A549 (cell line): ENCODE measurements around the gene TPM1. TPM values are rescaled to one million over a fixed set of nuclear protein-coding genes. Genes with fewer than 3 reads are reported as not detected.
A peak's percentile ranks its signal among the peaks of the same experiment; 100 is the strongest.

Experiments
- ATAC-seq, 2 experiments: fragments of 200-7000 bp in 1 of 2; fragments of >200 bp in 1 of 2; cut with Nextera tagmentation in 1 of 2; cut with Tn5 transposase in 1 of 2; 3 replicates each; pipeline versions ENCODE4 v1.8.0 to v1.9.1; 2018 to 2020; ENCODE audit warnings: mild to moderate bottlenecking in 1 of 2, moderate library complexity in 1 of 2
- CTCF ChIA-PET: fragments of 300-600 bp; sonication (Branson Sonifier 250); formaldehyde crosslinking; extraction: SDS; loops from one replicate; lab custom pipeline; 2021; ENCODE audit warnings: antibody characterized with exemption, inconsistent platforms; lab: Yijun Ruan, JAX
- POLR2A ChIA-PET: fragments of 350-600 bp; formaldehyde crosslinking; extraction: SDS; loops from one replicate; lab custom pipeline; 2021; ENCODE audit warnings: antibody characterized with exemption, inconsistent platforms; lab: Yijun Ruan, JAX
- DNase-seq, 2 experiments: peaks; one replicate each; pipeline versions ENCODE4 v3.0.0 to v3.0.0-alpha.2; 2011 to 2016; ENCODE audit warnings: low read depth in 1 of 2, low spot score in 1 of 2
- FAIRE-seq: peaks from 2 replicates; lab custom pipeline; 2011; peaks lifted over from hg19 to GRCh38; lab: Jason Lieb, UNC
- H3K27ac ChIP-seq, 2 experiments: fragments of >200 bp; sonication (Bioruptor Twin); formaldehyde crosslinking; 3 replicates each; pipeline ENCODE4 v1.5.1; 2016 to 2017
- H3K4me1 ChIP-seq: fragments of >200 bp; sonication (Bioruptor Twin); formaldehyde crosslinking; 3 replicates; pipeline ENCODE4 v1.6.1; 2016
- H3K4me2 ChIP-seq: fragments of >200 bp; sonication (Bioruptor Twin); formaldehyde crosslinking; 3 replicates; pipeline ENCODE4 v1.6.1; 2016
- H3K4me3 ChIP-seq: fragments of >200 bp; sonication (Bioruptor Twin); formaldehyde crosslinking; 3 replicates; pipeline ENCODE4 v1.5.1; 2016
- H3K9me3 ChIP-seq: fragments of >200 bp; sonication (Bioruptor Twin); formaldehyde crosslinking; 3 replicates; pipeline ENCODE4 v1.6.1; 2016
- ATOH8 ChIP-seq: fragments of 250-450 bp; sonication (Bioruptor Pico); IDR thresholded peaks from 2 replicates; pipeline ENCODE4 v1.5.0; 2020; ENCODE audit warnings: low read depth, mild to moderate bottlenecking, moderate library complexity
- CTCF ChIP-seq: fragments of >200 bp; sonication (Bioruptor Twin); formaldehyde crosslinking; IDR thresholded peaks from 3 replicates; pipeline ENCODE4 v1.5.1; 2016
- EHMT2 ChIP-seq: fragments of 200-600 bp; sonication (generic); IDR thresholded peaks from 2 replicates; pipeline ENCODE4 v1.6.1; 2016; ENCODE audit warnings: antibody characterized with exemption, low read depth, mild to moderate bottlenecking, moderate library complexity
- ELK1 ChIP-seq: fragments of 150-350 bp; IDR thresholded peaks from 2 replicates; pipeline ENCODE4 v1.6.1; 2014; ENCODE audit warnings: low read depth, mild to moderate bottlenecking, low read length
- EP300 ChIP-seq, 2 experiments: fragments of >200 bp; sonication (Bioruptor Twin); formaldehyde crosslinking; IDR thresholded peaks; 2 replicates in 1 of 2; 3 replicates in 1 of 2; pipeline ENCODE4 v1.6.1; 2016 to 2017
- FOSL2 ChIP-seq, 2 experiments: fragments of 450-650 bp in 1 of 2; fragments of >200 bp in 1 of 2; sonication (Bioruptor Twin) in 1 of 2; formaldehyde crosslinking; IDR thresholded peaks; 2 replicates each; pipeline versions ENCODE4 v1.5.0 to v1.6.1; 2016 to 2020; ENCODE audit warnings: mild to moderate bottlenecking in 1 of 2, moderate library complexity in 1 of 2
- FOXS1 ChIP-seq: fragments of 250-450 bp; sonication (Bioruptor Pico); IDR thresholded peaks from 2 replicates; pipeline ENCODE4 v1.5.0; 2020; ENCODE audit warnings: mild to moderate bottlenecking, moderate library complexity
- KDM1A ChIP-seq: fragments of 200-600 bp; sonication (generic); IDR thresholded peaks from 2 replicates; pipeline ENCODE4 v1.6.1; 2016; ENCODE audit warnings: low read depth, mild to moderate bottlenecking
- KDM5A ChIP-seq: fragments of 200-600 bp; sonication (generic); IDR thresholded peaks from 2 replicates; pipeline ENCODE4 v1.6.1; 2016; ENCODE audit warnings: antibody characterized with exemption, mild to moderate bottlenecking
- MAZ ChIP-seq: fragments of 150-350 bp; IDR thresholded peaks from 2 replicates; pipeline ENCODE4 v1.6.1; 2014; ENCODE audit warnings: antibody characterized with exemption, low read depth, low read length, borderline replicate concordance
- NFE2L2 ChIP-seq: fragments of 150-350 bp; conservative IDR thresholded peaks from 2 replicates; pipeline ENCODE4 v1.6.1; 2014; ENCODE audit warnings: low read length
- NPAS2 ChIP-seq: fragments of 250-450 bp; sonication (Bioruptor Pico); IDR thresholded peaks from 2 replicates; pipeline ENCODE4 v1.8.0; 2022; ENCODE audit warnings: mild to moderate bottlenecking, moderate library complexity, borderline replicate concordance
- NR3C1 ChIP-seq: fragments of >200 bp; sonication (Bioruptor Twin); formaldehyde crosslinking; IDR thresholded peaks from 3 replicates; pipeline ENCODE4 v1.6.1; 2017
- POLR2AphosphoS2 ChIP-seq: conservative IDR thresholded peaks from 2 replicates; pipeline ENCODE4 v1.6.1; 2012; ENCODE audit warnings: low read length, improper control_type of control experiment, inconsistent platforms
- RCOR1 ChIP-seq: fragments of 150-350 bp; IDR thresholded peaks from 2 replicates; pipeline ENCODE4 v1.6.1; 2014; ENCODE audit warnings: antibody characterized with exemption, low read length, low read depth
- TFCP2L1 ChIP-seq: fragments of 250-450 bp; sonication (Bioruptor Pico); IDR thresholded peaks from 2 replicates; pipeline ENCODE4 v1.5.0; 2021; ENCODE audit warnings: mild to moderate bottlenecking
- ZFP36 ChIP-seq: fragments of 450-650 bp; IDR thresholded peaks from 2 replicates; pipeline ENCODE4 v1.6.1; 2014; ENCODE audit warnings: borderline replicate concordance; ENCODE audit not compliant: partially characterized antibody
- ZSCAN20 ChIP-seq: fragments of 250-450 bp; sonication (Bioruptor Pico); IDR thresholded peaks from 2 replicates; pipeline ENCODE4 v1.8.0; 2022; ENCODE audit warnings: mild to moderate bottlenecking, moderate library complexity
- WGBS: methylation state at CpG from one replicate; pipeline ENCODE4 v1.1.6; 2017; ENCODE audit errors: missing lambda C conversion rate; 5-methylcytosine and 5-hydroxymethylcytosine counted together
- polyA plus RNA-seq, 4 experiments: library from polyadenylated mRNA; depleted of rRNA in 3 of 4; stranded (reverse); fragments of >200 nt; fragmentation: RNase III in 1 of 4; extraction: RNeasy Plus Mini Kit Qiagen cat#74134 plus additional on column Dnase treatment in 1 of 4; gene quantifications; 2 replicates in 3 of 4; 3 replicates in 1 of 4; pipeline ENCODE4 v1.2.3, GENCODE V29; 2011 to 2017
- TF ChIP-seq, protein P1 (sequence below): fragments of 200-600 bp; sonication (generic); IDR thresholded peaks from 2 replicates; pipeline ENCODE4 v1.6.1; 2016; ENCODE audit warnings: antibody characterized with exemption, mild to moderate bottlenecking, moderate library complexity
- TF ChIP-seq, protein P2 (sequence below): IDR thresholded peaks from 2 replicates; pipeline ENCODE4 v1.6.1; 2012
- TF ChIP-seq, protein P3 (sequence below): fragments of 450-650 bp; IDR thresholded peaks from 2 replicates; pipeline ENCODE4 v1.6.1; 2014; ENCODE audit warnings: antibody characterized with exemption

The TPM1 gene
- polyA plus RNA-seq, 2 of the 4 experiments (the other 2 are of a cell fraction): 894 to 954 TPM

- Histone ChIP-seq H3K4me2 (no peak overlapping the region), H3K4me3 (no peak overlapping the region), H3K27ac (peak overlapping the region; percentile 84 to 92), H3K4me1 (peaks cover 39% of the 10 kb centered on the region), H3K9me3 (peaks cover 24% of the 10 kb centered on the region)
- 94% methylated on average over 2 of the region's 2 CpGs for WGBS
- TF ChIP-seq ZSCAN20 (CRISPR knock-in tag) (no peak), ZFP36 (no peak), POLR2AphosphoS2 (no peak), ELK1 (no peak), KDM5A (no peak), CTCF (no peak), MAZ (no peak), FOXS1 (CRISPR knock-in tag) (no peak), NPAS2 (CRISPR knock-in tag) (no peak), KDM1A (no peak), TFCP2L1 (no peak), NR3C1 (no peak), RCOR1 (no peak), EHMT2 (no peak)
- TF ChIP-seq, protein P1, sequence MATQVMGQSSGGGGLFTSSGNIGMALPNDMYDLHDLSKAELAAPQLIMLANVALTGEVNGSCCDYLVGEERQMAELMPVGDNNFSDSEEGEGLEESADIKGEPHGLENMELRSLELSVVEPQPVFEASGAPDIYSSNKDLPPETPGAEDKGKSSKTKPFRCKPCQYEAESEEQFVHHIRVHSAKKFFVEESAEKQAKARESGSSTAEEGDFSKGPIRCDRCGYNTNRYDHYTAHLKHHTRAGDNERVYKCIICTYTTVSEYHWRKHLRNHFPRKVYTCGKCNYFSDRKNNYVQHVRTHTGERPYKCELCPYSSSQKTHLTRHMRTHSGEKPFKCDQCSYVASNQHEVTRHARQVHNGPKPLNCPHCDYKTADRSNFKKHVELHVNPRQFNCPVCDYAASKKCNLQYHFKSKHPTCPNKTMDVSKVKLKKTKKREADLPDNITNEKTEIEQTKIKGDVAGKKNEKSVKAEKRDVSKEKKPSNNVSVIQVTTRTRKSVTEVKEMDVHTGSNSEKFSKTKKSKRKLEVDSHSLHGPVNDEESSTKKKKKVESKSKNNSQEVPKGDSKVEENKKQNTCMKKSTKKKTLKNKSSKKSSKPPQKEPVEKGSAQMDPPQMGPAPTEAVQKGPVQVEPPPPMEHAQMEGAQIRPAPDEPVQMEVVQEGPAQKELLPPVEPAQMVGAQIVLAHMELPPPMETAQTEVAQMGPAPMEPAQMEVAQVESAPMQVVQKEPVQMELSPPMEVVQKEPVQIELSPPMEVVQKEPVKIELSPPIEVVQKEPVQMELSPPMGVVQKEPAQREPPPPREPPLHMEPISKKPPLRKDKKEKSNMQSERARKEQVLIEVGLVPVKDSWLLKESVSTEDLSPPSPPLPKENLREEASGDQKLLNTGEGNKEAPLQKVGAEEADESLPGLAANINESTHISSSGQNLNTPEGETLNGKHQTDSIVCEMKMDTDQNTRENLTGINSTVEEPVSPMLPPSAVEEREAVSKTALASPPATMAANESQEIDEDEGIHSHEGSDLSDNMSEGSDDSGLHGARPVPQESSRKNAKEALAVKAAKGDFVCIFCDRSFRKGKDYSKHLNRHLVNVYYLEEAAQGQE: no peak
- TF ChIP-seq, protein P2, sequence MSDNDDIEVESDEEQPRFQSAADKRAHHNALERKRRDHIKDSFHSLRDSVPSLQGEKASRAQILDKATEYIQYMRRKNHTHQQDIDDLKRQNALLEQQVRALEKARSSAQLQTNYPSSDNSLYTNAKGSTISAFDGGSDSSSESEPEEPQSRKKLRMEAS: no peak
- POLR2A ChIA-PET: interaction anchor here (1.9 kb wide), 1 partner anchor 41 kb away, joined by 8 read pairs; no protein-coding TSS in a partner anchor
- ATAC-seq (no peak), FAIRE-seq (no peak), DNase-seq (no peak)
- CTCF ChIA-PET: interaction anchor here (0.7 to 5.0 kb wide), 6 partner anchors 16 to 186 kb away, joined by 3 to 38 read pairs (median 4); no protein-coding TSS in a partner anchor
These were observed 67.0 kb downstream of the TPM1 start for GRCh38 chr15:63109498-63109897.

GRCh38 chr15:63109920-63110319 is 67.4 kb downstream of the TPM1 start:
- no peak overlapping the region for H3K4me3 ChIP-seq
- ATAC-seq (no peak), DNase-seq (no peak), FAIRE-seq (no peak)
- no peak overlapping the region for H3K4me2 ChIP-seq
- ChIA-PET POLR2A (no interaction called here), CTCF (interaction anchor here (0.7 to 5.0 kb wide), 7 partner anchors 16 to 129 kb away, joined by 3 to 38 read pairs (median 3); no protein-coding TSS in a partner anchor)
- H3K4me1 ChIP-seq: peaks cover 39% of the 10 kb centered on the region
- peaks cover 24% of the 10 kb centered on the region for H3K9me3 ChIP-seq
- peak overlapping the region; percentile 84 to 92 for H3K27ac ChIP-seq
- WGBS: 88% methylated on average over 2 of the region's 2 CpGs
- TF ChIP-seq ELK1: no peak
- TF ChIP-seq CTCF: no peak
- TF ChIP-seq, protein P3, sequence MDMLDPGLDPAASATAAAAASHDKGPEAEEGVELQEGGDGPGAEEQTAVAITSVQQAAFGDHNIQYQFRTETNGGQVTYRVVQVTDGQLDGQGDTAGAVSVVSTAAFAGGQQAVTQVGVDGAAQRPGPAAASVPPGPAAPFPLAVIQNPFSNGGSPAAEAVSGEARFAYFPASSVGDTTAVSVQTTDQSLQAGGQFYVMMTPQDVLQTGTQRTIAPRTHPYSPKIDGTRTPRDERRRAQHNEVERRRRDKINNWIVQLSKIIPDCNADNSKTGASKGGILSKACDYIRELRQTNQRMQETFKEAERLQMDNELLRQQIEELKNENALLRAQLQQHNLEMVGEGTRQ: no peak
- TF ChIP-seq FOSL2 (IDR thresholded peaks at IDR 0.05): no peak
- no peak for TF ChIP-seq FOSL2 (CRISPR knock-in tag; IDR thresholded peaks at IDR 0.05)
- TF ChIP-seq ATOH8 (CRISPR knock-in tag): no peak
- no peak for TF ChIP-seq NFE2L2
- no peak for TF ChIP-seq EP300 (IDR thresholded peaks at IDR 0.05)
